ENCODE results near the gene NPHS1.
"Not testable (repeated sequence)": the region's sequence is repeated elsewhere in the genome, so short reads cannot be mapped to it uniquely, and the experiment has no call there.

Gene NPHS1

GRCh38 chr19:35797663-35798062 lies 54.6 kb downstream of the NPHS1 start:
- H3K9me3 ChIP-seq (replicated peaks in 1 of 11) = peaks cover 0 to 16% (median 9%) of the 10 kb centered on the region in 11 experiments; a peak in 12 of 22 replicates
- TF ChIP-seq Cebpa-rat (IDR thresholded peaks at IDR 0.05) = no peak
- H3K36me3 ChIP-seq = no peaks in the 10 kb centered on the region
- no peaks in the 10 kb centered on the region for H4K20me1 ChIP-seq
- H3K4me1 ChIP-seq = peaks cover 14 to 98% (median 65%) of the 10 kb centered on the region in 10 experiments
- no peak overlapping the region for H3K4me3 ChIP-seq
- H3K27me3 ChIP-seq = peaks cover 0 to 14% (median 7%) of the 10 kb centered on the region in 11 experiments; a peak in 10 of 22 replicates
- H3K9ac ChIP-seq = no peak overlapping the region
- H3K4me2 ChIP-seq = peak overlapping the region in 7 of 11 experiments; percentile 19 to 54 (median 31); a peak in 8 of 22 replicates
- peak overlapping the region in 3 of 11 experiments; percentile 4 to 63 (median 34); a peak in 4 of 22 replicates for H3K27ac ChIP-seq

- Histone ChIP-seq H3K27me3 (peaks cover 0 to 14% (median 7%) of the 10 kb centered on the region in 11 experiments; a peak in 10 of 22 replicates), H3K4me2 (peak overlapping the region in 9 of 11 experiments; percentile 51 to 74 (median 69); a peak in 19 of 22 replicates), H3K9me3 (replicated peaks in 1 of 11) (peaks cover 0 to 8% (median 1%) of the 10 kb centered on the region in 11 experiments; a peak in 9 of 22 replicates), H4K20me1 (no peaks in the 10 kb centered on the region), H3K36me3 (no peaks in the 10 kb centered on the region), H3K9ac (peak overlapping the region in 5 of 11 experiments; percentile 11 to 34 (median 28); a peak in 5 of 22 replicates), H3K4me1 (peaks cover 15 to 98% (median 66%) of the 10 kb centered on the region in 10 experiments), H3K27ac (peak overlapping the region in 5 of 11 experiments; percentile 2 to 53 (median 45); a peak in 5 of 22 replicates), H3K4me3 (no peak overlapping the region)
- no peak for TF ChIP-seq Cebpa-rat (IDR thresholded peaks at IDR 0.05)
Measured at GRCh38 chr19:35796645-35797542, 55.4 kb downstream of the NPHS1 start.

- H4K20me1 ChIP-seq; H3K9me3 ChIP-seq (replicated peaks in 1 of 11); H3K4me3 ChIP-seq; H3K9ac ChIP-seq; H3K36me3 ChIP-seq: not testable (repeated sequence)
- 0 out of 22 replicates have a peak overlapping the region, but pooled peaks of 1 of the 11 experiments have one; percentile 17 for H3K27ac ChIP-seq
- peak overlapping the region in 4 of 11 experiments; percentile 3 to 73 (median 32); a peak in 1 of 22 replicates for H3K4me2 ChIP-seq
- peaks cover 15 to 98% (median 70%) of the 10 kb centered on the region in 10 experiments for H3K4me1 ChIP-seq
- H3K27me3 ChIP-seq = peaks cover 0 to 14% (median 7%) of the 10 kb centered on the region in 11 experiments; a peak in 10 of 22 replicates
Measured at GRCh38 chr19:35795564-35795963, 56.7 kb downstream of the NPHS1 start.

GRCh38 chr19:35793381-35794165 lies 58.7 kb downstream of the NPHS1 start:
- H3K4me3 ChIP-seq = peak overlapping the region in 4 of 10 experiments; percentile 7 to 27 (median 16); a peak in 2 of 20 replicates
- H3K9me3 ChIP-seq (replicated peaks in 1 of 11) = no peaks in the 10 kb centered on the region
- peak overlapping the region in 7 of 11 experiments; percentile 22 to 67 (median 50); a peak in 11 of 22 replicates for H3K9ac ChIP-seq
- 0 out of 22 replicates have a peak, but pooled peaks cover 0 to under 1% (median 0%) of the 10 kb centered on the region in 11 experiments for H3K36me3 ChIP-seq
- no peak for TF ChIP-seq Cebpa-rat (IDR thresholded peaks at IDR 0.05)
- peak overlapping the region; percentile 62 to 97 (median 92) for H3K4me2 ChIP-seq
- H4K20me1 ChIP-seq = peaks cover 0 to 7% (median 0%) of the 10 kb centered on the region in 11 experiments; a peak in 1 of 22 replicates
- H3K4me1 ChIP-seq = peaks cover 15 to 84% (median 64%) of the 10 kb centered on the region in 10 experiments
- H3K27me3 ChIP-seq = peaks cover 0 to 14% (median 7%) of the 10 kb centered on the region in 11 experiments; a peak in 10 of 22 replicates
- H3K27ac ChIP-seq = peak overlapping the region in 9 of 11 experiments; percentile 11 to 79 (median 73); a peak in 18 of 22 replicates

- Histone ChIP-seq H3K4me2 (peak overlapping the region; percentile 62 to 97 (median 92)), H3K36me3 (peaks cover 0 to 8% (median 0%) of the 10 kb centered on the region in 11 experiments; a peak in 2 of 22 replicates), H3K4me3 (peak overlapping the region in 4 of 10 experiments; percentile 7 to 27 (median 16); a peak in 2 of 20 replicates), H3K9ac (peak overlapping the region in 7 of 11 experiments; percentile 22 to 67 (median 46); a peak in 11 of 22 replicates), H3K27ac (peak overlapping the region in 9 of 11 experiments; percentile 11 to 79 (median 73); a peak in 18 of 22 replicates), H3K27me3 (peaks cover 0 to 13% (median 7%) of the 10 kb centered on the region in 11 experiments; a peak in 10 of 22 replicates), H3K9me3 (replicated peaks in 1 of 11) (no peaks in the 10 kb centered on the region), H3K4me1 (peaks cover 15 to 78% (median 64%) of the 10 kb centered on the region in 10 experiments), H4K20me1 (peaks cover 0 to 7% (median 0%) of the 10 kb centered on the region in 11 experiments; a peak in 1 of 22 replicates)
- no peak for TF ChIP-seq Cebpa-rat (IDR thresholded peaks at IDR 0.05)
Measured at GRCh38 chr19:35792888-35793287, 59.4 kb downstream of the NPHS1 start.

- Histone ChIP-seq H3K4me3 (no peak overlapping the region), H4K20me1 (peaks cover 0 to 7% (median 0%) of the 10 kb centered on the region in 11 experiments; a peak in 3 of 22 replicates), H3K36me3 (peaks cover 0 to 14% (median 4%) of the 10 kb centered on the region in 11 experiments; a peak in 12 of 22 replicates), H3K9me3 (replicated peaks in 1 of 11) (no peaks in the 10 kb centered on the region), H3K27ac (peak overlapping the region in 5 of 11 experiments; percentile 73 to 79 (median 75); a peak in 8 of 22 replicates), H3K4me2 (peak overlapping the region in 10 of 11 experiments; percentile 73 to 97 (median 94); a peak in 20 of 22 replicates), H3K9ac (peak overlapping the region in 2 of 11 experiments; percentile 42 to 52; a peak in 1 of 22 replicates), H3K27me3 (peaks cover 0 to 10% (median 6%) of the 10 kb centered on the region in 11 experiments; a peak in 9 of 22 replicates), H3K4me1 (peaks cover 15 to 76% (median 60%) of the 10 kb centered on the region in 10 experiments)
- no peak for TF ChIP-seq Cebpa-rat (IDR thresholded peaks at IDR 0.05)
Measured at GRCh38 chr19:35792312-35792711, 60.0 kb downstream of the NPHS1 start.

- H3K9me3 ChIP-seq (replicated peaks in 1 of 11) = no peaks in the 10 kb centered on the region
- peak overlapping the region in 9 of 11 experiments; percentile 79 to 97 (median 95); a peak in 17 of 22 replicates for H3K4me2 ChIP-seq
- TF ChIP-seq Cebpa-rat (IDR thresholded peaks at IDR 0.05) = no peak
- H3K4me1 ChIP-seq = peaks cover 15 to 72% (median 55%) of the 10 kb centered on the region in 10 experiments
- peaks cover 0 to 18% (median 8%) of the 10 kb centered on the region in 11 experiments; a peak in 12 of 22 replicates for H3K36me3 ChIP-seq
- peak overlapping the region in 3 of 11 experiments; percentile 4 to 47 (median 38); a peak in 1 of 22 replicates for H3K27ac ChIP-seq
- H3K27me3 ChIP-seq = peaks cover 0 to 5% (median 3%) of the 10 kb centered on the region in 11 experiments; a peak in 8 of 22 replicates
- H3K4me3 ChIP-seq = no peak overlapping the region
- 0 out of 22 replicates have a peak overlapping the region, but pooled peaks of 1 of the 11 experiments have one; percentile 28 for H3K9ac ChIP-seq
- peaks cover 0 to 7% (median 0%) of the 10 kb centered on the region in 11 experiments; a peak in 3 of 22 replicates for H4K20me1 ChIP-seq
Measured at GRCh38 chr19:35791814-35792279, 60.5 kb downstream of the NPHS1 start.

Measured in BLaER1 treated with 17β-estradiol and CSF1 and Interleukin-3, amounts not matched to agents 10 nM and 100 nM (cell line).